Calu3 (cell line): ENCODE results near the gene LHX3. TPM values are rescaled to one million over a fixed set of nuclear protein-coding genes. Genes with fewer than 3 reads are reported as not detected.

Source experiments
- BruUV-seq: library from RNA; stranded (reverse); fragments of 400-500 nt; replicated peaks from 2 replicates; lab custom pipeline; 2021; lab: Mats Ljungman, UMichigan
- CTCF ChIA-PET: fragments of 300-600 bp; sonication (Branson Sonifier 250); formaldehyde crosslinking; loops from one replicate; lab custom pipeline; 2022; ENCODE audit warnings: antibody characterized with exemption; lab: Charles Lee
- DNase-seq: peaks from one replicate; pipeline ENCODE4 v3.0.0; 2022
- H3K27ac Mint-ChIP-seq: one replicate; pipeline ENCODE4 v1.8.0; 2022; ENCODE audit warnings: mixed read lengths; ENCODE audit not compliant: unreplicated experiment
- H3K27me3 Mint-ChIP-seq: one replicate; pipeline ENCODE4 v1.8.0; 2022; ENCODE audit warnings: mixed read lengths; ENCODE audit not compliant: unreplicated experiment
- H3K36me3 Mint-ChIP-seq: one replicate; pipeline ENCODE4 v1.8.0; 2022; ENCODE audit warnings: mild to moderate bottlenecking, moderate library complexity, mixed read lengths; ENCODE audit not compliant: insufficient read depth, unreplicated experiment
- H3K4me1 Mint-ChIP-seq: one replicate; pipeline ENCODE4 v1.8.0; 2022; ENCODE audit warnings: mild to moderate bottlenecking, low read depth, mixed read lengths; ENCODE audit not compliant: unreplicated experiment
- H3K4me3 Mint-ChIP-seq: one replicate; pipeline ENCODE4 v1.8.0; 2022; ENCODE audit warnings: mild to moderate bottlenecking, low read depth, moderate library complexity, mixed read lengths; ENCODE audit not compliant: unreplicated experiment
- H3K9me3 Mint-ChIP-seq: one replicate; pipeline ENCODE4 v1.8.0; 2022; ENCODE audit warnings: low read depth, mixed read lengths; ENCODE audit not compliant: unreplicated experiment
- CTCF ChIP-seq: fragments of 200-600 bp; IDR thresholded peaks from one replicate; pipeline ENCODE4 v1.8.0; 2022; ENCODE audit warnings: antibody characterized with exemption; ENCODE audit not compliant: unreplicated experiment
- intact Hi-C: fragments of 100-400 bp; cut with micrococcal nuclease; formaldehyde crosslinking; loops from one replicate; pipeline ENCODE4 v1.10.0; 2022; ENCODE audit not compliant: unreplicated experiment
- total RNA-seq: library from RNA; stranded (reverse); gene quantifications from 2 replicates; pipeline ENCODE4 v1.2.3, GENCODE V29; 2022

Gene LHX3
- total RNA-seq, 1 experiment from 2014 or later: not detected

- CTCF ChIA-PET: no interaction called here
- Mint-ChIP-seq H3K27ac (no peak overlapping the region), H3K4me3 (no peak overlapping the region), H3K36me3 (peaks cover 22% of the 10 kb centered on the region), H3K9me3 (no peaks in the 10 kb centered on the region), H3K27me3 (peaks cover 17% of the 10 kb centered on the region), H3K4me1 (peaks cover 23% of the 10 kb centered on the region)
- DNase-seq: no peak
- intact Hi-C loops: no loop called here
- BruUV-seq: no TSS peak
- TF ChIP-seq CTCF: no peak
Observed at GRCh38 chr9:136242918-136243525, 38.1 kb upstream of the LHX3 start.

GRCh38 chr9:136242248-136242647 lies 37.3 kb upstream of the LHX3 start:
- Mint-ChIP-seq H3K27me3 (peaks cover 9% of the 10 kb centered on the region), H3K36me3 (peaks cover 22% of the 10 kb centered on the region), H3K4me1 (peaks cover 23% of the 10 kb centered on the region), H3K27ac (no peak overlapping the region), H3K4me3 (no peak overlapping the region), H3K9me3 (no peaks in the 10 kb centered on the region)
- CTCF ChIA-PET: no interaction called here
- no TSS peak for BruUV-seq
- intact Hi-C loops: no loop called here
- TF ChIP-seq CTCF: no peak
- DNase-seq: no peak

- BruUV-seq: no TSS peak
- CTCF ChIA-PET: no interaction called here
- no peak overlapping the region for H3K4me3 Mint-ChIP-seq
- H3K9me3 Mint-ChIP-seq: no peaks in the 10 kb centered on the region
- intact Hi-C loops: no loop called here
- no peak for TF ChIP-seq CTCF
- no peak overlapping the region for H3K27ac Mint-ChIP-seq
- H3K36me3 Mint-ChIP-seq: peaks cover 18% of the 10 kb centered on the region
- H3K4me1 Mint-ChIP-seq: peaks cover 23% of the 10 kb centered on the region
- peaks cover 2% of the 10 kb centered on the region for H3K27me3 Mint-ChIP-seq
- DNase-seq: no peak
Observed at GRCh38 chr9:136241542-136241941, 36.6 kb upstream of the LHX3 start.

GRCh38 chr9:136240941-136241340 lies 36.0 kb upstream of the LHX3 start:
- BruUV-seq: no TSS peak
- Mint-ChIP-seq H3K36me3 (peaks cover 20% of the 10 kb centered on the region), H3K27ac (no peak overlapping the region), H3K4me1 (peaks cover 23% of the 10 kb centered on the region), H3K9me3 (no peaks in the 10 kb centered on the region), H3K27me3 (no peaks in the 10 kb centered on the region), H3K4me3 (no peak overlapping the region)
- intact Hi-C loops: no loop called here
- TF ChIP-seq CTCF: no peak
- CTCF ChIA-PET: no interaction called here
- no peak for DNase-seq
